SK-N-SH (cell line): Measurements from ENCODE around the gene SUCLA2.

Experiments
- EZH2phosphoT487 ChIP-seq: fragments of 200-600 bp; sonication (generic); IDR thresholded peaks from 2 replicates; pipeline ENCODE4 v1.6.1; 2017; ENCODE audit warnings: low read depth, mixed run types, mild to moderate bottlenecking, antibody characterized with exemption, moderate library complexity, borderline replicate concordance
- JUND ChIP-seq: IDR thresholded peaks from 2 replicates; pipeline ENCODE4 v1.4.0; 2012
- POLR2AphosphoS5 ChIP-seq: IDR thresholded peaks from 2 replicates; pipeline ENCODE4 v1.6.1; 2012; ENCODE audit warnings: low read depth, low read length
- RFX5 ChIP-seq: IDR thresholded peaks from 2 replicates; pipeline ENCODE4 v1.6.1; 2012; ENCODE audit warnings: mild to moderate bottlenecking, improper control_type of control experiment, low read length
- SMC3 ChIP-seq: IDR thresholded peaks from 2 replicates; pipeline ENCODE4 v1.6.1; 2012; ENCODE audit warnings: low read depth, low read length, improper control_type of control experiment
- TAF1 ChIP-seq: IDR thresholded peaks from 2 replicates; pipeline ENCODE4 v1.6.1; 2012; ENCODE audit warnings: low read depth, mild to moderate bottlenecking, low read length, moderate library complexity, borderline replicate concordance
- YY1 ChIP-seq: IDR thresholded peaks from 2 replicates; pipeline ENCODE4 v1.4.0; 2012; ENCODE audit warnings: low read depth, mild to moderate bottlenecking
- TF ChIP-seq, protein P1 (sequence below): fragments of 200-600 bp; sonication (generic); IDR thresholded peaks from 2 replicates; pipeline ENCODE4 v1.6.1; 2017; ENCODE audit warnings: antibody characterized with exemption, mild to moderate bottlenecking, moderate library complexity
- TF ChIP-seq, protein P2 (sequence below): IDR thresholded peaks from 2 replicates; pipeline ENCODE4 v1.4.0; 2012; ENCODE audit warnings: low read depth, borderline replicate concordance
- TF ChIP-seq, protein P3 (sequence below): IDR thresholded peaks from 2 replicates; pipeline ENCODE4 v1.6.1; 2012; ENCODE audit warnings: mild to moderate bottlenecking, low read depth, low read length, moderate library complexity

DNA sequence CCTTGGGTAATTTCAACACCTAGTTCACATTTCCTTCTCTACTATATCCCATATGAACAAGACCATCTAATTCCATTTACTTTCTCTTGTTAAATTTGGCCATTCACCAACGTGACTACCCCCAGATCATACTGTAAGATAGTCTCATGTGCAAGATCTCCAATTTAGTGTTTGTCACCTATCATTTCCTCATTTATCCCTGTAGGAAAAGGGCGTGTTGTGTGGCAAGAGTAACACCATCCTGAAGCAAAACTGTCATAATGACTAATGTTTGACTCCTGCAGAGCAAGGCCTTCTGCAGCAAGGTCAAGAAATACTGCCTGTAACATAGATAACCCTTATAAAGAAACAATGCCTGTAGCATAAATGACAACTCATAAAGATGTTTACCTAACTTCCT is 51.3 kb downstream of the SUCLA2 start:
- TF ChIP-seq EZH2phosphoT487 (no peak), TAF1 (no peak), JUND (no peak), POLR2AphosphoS5 (no peak), RFX5 (no peak), SMC3 (no peak), YY1 (no peak)
- TF ChIP-seq, protein P1, sequence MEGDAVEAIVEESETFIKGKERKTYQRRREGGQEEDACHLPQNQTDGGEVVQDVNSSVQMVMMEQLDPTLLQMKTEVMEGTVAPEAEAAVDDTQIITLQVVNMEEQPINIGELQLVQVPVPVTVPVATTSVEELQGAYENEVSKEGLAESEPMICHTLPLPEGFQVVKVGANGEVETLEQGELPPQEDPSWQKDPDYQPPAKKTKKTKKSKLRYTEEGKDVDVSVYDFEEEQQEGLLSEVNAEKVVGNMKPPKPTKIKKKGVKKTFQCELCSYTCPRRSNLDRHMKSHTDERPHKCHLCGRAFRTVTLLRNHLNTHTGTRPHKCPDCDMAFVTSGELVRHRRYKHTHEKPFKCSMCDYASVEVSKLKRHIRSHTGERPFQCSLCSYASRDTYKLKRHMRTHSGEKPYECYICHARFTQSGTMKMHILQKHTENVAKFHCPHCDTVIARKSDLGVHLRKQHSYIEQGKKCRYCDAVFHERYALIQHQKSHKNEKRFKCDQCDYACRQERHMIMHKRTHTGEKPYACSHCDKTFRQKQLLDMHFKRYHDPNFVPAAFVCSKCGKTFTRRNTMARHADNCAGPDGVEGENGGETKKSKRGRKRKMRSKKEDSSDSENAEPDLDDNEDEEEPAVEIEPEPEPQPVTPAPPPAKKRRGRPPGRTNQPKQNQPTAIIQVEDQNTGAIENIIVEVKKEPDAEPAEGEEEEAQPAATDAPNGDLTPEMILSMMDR: no peak
- TF ChIP-seq, protein P2, sequence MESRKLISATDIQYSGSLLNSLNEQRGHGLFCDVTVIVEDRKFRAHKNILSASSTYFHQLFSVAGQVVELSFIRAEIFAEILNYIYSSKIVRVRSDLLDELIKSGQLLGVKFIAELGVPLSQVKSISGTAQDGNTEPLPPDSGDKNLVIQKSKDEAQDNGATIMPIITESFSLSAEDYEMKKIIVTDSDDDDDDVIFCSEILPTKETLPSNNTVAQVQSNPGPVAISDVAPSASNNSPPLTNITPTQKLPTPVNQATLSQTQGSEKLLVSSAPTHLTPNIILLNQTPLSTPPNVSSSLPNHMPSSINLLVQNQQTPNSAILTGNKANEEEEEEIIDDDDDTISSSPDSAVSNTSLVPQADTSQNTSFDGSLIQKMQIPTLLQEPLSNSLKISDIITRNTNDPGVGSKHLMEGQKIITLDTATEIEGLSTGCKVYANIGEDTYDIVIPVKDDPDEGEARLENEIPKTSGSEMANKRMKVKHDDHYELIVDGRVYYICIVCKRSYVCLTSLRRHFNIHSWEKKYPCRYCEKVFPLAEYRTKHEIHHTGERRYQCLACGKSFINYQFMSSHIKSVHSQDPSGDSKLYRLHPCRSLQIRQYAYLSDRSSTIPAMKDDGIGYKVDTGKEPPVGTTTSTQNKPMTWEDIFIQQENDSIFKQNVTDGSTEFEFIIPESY: no peak
- TF ChIP-seq, protein P3, sequence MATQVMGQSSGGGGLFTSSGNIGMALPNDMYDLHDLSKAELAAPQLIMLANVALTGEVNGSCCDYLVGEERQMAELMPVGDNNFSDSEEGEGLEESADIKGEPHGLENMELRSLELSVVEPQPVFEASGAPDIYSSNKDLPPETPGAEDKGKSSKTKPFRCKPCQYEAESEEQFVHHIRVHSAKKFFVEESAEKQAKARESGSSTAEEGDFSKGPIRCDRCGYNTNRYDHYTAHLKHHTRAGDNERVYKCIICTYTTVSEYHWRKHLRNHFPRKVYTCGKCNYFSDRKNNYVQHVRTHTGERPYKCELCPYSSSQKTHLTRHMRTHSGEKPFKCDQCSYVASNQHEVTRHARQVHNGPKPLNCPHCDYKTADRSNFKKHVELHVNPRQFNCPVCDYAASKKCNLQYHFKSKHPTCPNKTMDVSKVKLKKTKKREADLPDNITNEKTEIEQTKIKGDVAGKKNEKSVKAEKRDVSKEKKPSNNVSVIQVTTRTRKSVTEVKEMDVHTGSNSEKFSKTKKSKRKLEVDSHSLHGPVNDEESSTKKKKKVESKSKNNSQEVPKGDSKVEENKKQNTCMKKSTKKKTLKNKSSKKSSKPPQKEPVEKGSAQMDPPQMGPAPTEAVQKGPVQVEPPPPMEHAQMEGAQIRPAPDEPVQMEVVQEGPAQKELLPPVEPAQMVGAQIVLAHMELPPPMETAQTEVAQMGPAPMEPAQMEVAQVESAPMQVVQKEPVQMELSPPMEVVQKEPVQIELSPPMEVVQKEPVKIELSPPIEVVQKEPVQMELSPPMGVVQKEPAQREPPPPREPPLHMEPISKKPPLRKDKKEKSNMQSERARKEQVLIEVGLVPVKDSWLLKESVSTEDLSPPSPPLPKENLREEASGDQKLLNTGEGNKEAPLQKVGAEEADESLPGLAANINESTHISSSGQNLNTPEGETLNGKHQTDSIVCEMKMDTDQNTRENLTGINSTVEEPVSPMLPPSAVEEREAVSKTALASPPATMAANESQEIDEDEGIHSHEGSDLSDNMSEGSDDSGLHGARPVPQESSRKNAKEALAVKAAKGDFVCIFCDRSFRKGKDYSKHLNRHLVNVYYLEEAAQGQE: no peak
